K562 (cell line): ENCODE results near the gene LBR. TPM values are rescaled to one million over a fixed set of nuclear protein-coding genes. Genes with fewer than 3 reads are reported as not detected.

Source experiments
- EP400 ChIP-seq: fragments of 450-650 bp; IDR thresholded peaks from 2 replicates; pipeline ENCODE4 v1.6.1; 2017; ENCODE audit warnings: antibody characterized with exemption, mild to moderate bottlenecking, moderate library complexity
- FOSL1 ChIP-seq: fragments of 200-800 bp; sonication (Bioruptor generic); conservative IDR thresholded peaks from 2 replicates; pipeline ENCODE4 v1.6.1; 2016; ENCODE audit warnings: missing genetic modification characterization, missing compliant biosample characterization
- HDGF ChIP-seq: fragments of 450-650 bp; IDR thresholded peaks from 2 replicates; pipeline ENCODE4 v1.6.1; 2016
- L3MBTL2 ChIP-seq: fragments of 450-650 bp; IDR thresholded peaks from 2 replicates; pipeline ENCODE4 v1.6.1; 2016; ENCODE audit warnings: mild to moderate bottlenecking, moderate library complexity
- NEUROD1 ChIP-seq: fragments of 150-350 bp; IDR thresholded peaks from 2 replicates; pipeline ENCODE4 v1.6.1; 2014; ENCODE audit warnings: borderline replicate concordance, low read length, low read depth; ENCODE audit not compliant: partially characterized antibody
- NR2C1 ChIP-seq, 2 experiments: fragments of 450-650 bp; IDR thresholded peaks; 2 replicates each; pipeline ENCODE4 v1.6.1; 2017; ENCODE audit warnings: mild to moderate bottlenecking in 2 of 2, antibody characterized with exemption in 1 of 2, inconsistent platforms in 1 of 2, missing compliant biosample characterization in 1 of 2, missing genetic modification characterization in 1 of 2
- XRCC5 ChIP-seq: fragments of 200-400 bp; formaldehyde crosslinking; IDR thresholded peaks from 2 replicates; pipeline ENCODE4 v1.6.1; 2017; ENCODE audit warnings: low read depth, mild to moderate bottlenecking, low read length
- ZNF830 ChIP-seq: fragments of 250-450 bp; sonication (Bioruptor Pico); IDR thresholded peaks from 2 replicates; pipeline ENCODE4 v1.5.0; 2021; ENCODE audit warnings: mild to moderate bottlenecking
- polyA plus RNA-seq, 8 experiments: library from polyadenylated mRNA; depleted of rRNA in 4 of 8; stranded (reverse) in 5 of 8; unstranded in 3 of 8; fragments of >200 nt; fragmentation: Nextera tagmentation in 2 of 8; fragmentation: Illumina TruSeq in 1 of 8; extraction: Ambion mirVana in 2 of 8; extraction: Trizol in 1 of 8; gene quantifications; 2 replicates each; pipeline versions ENCODE4 v1.2.1 to v1.2.3, GENCODE V29; 2011 to 2014; ENCODE audit warnings: inconsistent platforms in 1 of 8, missing spikeins in 1 of 8
- total RNA-seq, 7 experiments: library from RNA; depleted of rRNA in 6 of 7; stranded (reverse); fragments of >200 nt in 6 of 7; fragmentation: Illumina TruSeq in 2 of 7; extraction: Trizol in 2 of 7; gene quantifications; 2 replicates each; pipeline versions ENCODE4 v1.2.1 to v1.2.3, GENCODE V29; 2011 to 2021; ENCODE audit warnings: low replicate concordance in 1 of 7
- TF ChIP-seq, protein P1 (sequence below): fragments of 450-650 bp; formaldehyde crosslinking; IDR thresholded peaks from 2 replicates; pipeline ENCODE4 v1.4.0; 2020; ENCODE audit warnings: mild to moderate bottlenecking, moderate library complexity
- TF ChIP-seq, protein P2 (sequence below): fragments of 250-450 bp; sonication (Bioruptor Pico); IDR thresholded peaks from 2 replicates; pipeline ENCODE4 v1.8.0; 2022; ENCODE audit warnings: inconsistent platforms, mild to moderate bottlenecking, moderate library complexity, borderline replicate concordance
- TF ChIP-seq, protein P3 (sequence below): sonication (generic); formaldehyde crosslinking; IDR thresholded peaks from 2 replicates; pipeline ENCODE4 v1.8.0; 2022; ENCODE audit warnings: mild to moderate bottlenecking, missing genetic modification reagents
- TF ChIP-seq, protein P4 (sequence below): sonication (generic); formaldehyde crosslinking; IDR thresholded peaks from 2 replicates; pipeline ENCODE4 v1.8.1; 2023; ENCODE audit warnings: mild to moderate bottlenecking, missing genetic modification reagents
- TF ChIP-seq, protein P5 (sequence below): fragments of 250-450 bp; sonication (Bioruptor Pico); IDR thresholded peaks from 2 replicates; pipeline ENCODE4 v1.9.0; 2021; ENCODE audit warnings: mild to moderate bottlenecking

The LBR gene
- total and polyA plus RNA-seq, 9 of the 15 experiments (the other 6 are each of a cell fraction or from before 2014, with no cell fraction given): 102 to 229 (median 197) TPM

DNA sequence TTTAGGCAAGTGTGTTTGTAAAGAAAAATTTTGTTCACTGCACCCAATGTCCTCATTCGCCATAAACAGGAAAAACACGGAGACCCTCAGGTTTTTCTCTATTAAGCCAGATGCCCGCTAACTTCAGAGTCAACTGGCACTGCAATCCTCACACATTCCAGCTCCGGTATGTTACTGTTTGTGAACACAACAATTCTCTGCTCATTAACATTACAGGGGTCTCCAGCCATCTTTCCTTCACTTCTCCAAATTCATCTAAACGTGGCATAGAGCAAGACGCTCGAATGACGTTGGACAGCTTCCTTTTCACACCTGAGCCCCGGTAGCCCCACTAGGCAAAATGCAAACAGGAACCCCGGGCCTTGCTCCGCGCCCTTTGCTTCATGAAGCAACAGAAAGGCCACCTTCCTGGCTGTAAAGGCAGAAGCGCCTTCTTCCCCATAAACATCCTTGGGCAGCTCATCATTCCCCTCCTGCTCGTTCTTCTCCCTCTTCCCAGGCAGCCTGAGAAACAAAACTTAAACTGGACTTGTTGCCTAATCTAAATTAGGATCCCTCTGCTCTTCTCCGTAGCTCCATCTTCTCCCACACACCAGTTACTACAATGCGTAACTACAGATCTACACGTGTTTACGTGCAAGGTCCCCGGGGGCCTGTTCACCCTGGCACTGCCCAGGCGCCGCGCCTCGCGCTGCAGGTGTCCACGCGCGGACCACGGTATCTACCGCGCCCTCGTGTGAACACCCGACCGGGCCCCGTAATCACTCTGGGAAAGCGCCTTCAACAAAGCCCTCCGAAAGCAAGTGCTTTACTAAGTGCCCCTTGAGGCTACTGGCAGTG is 1.2 kb downstream of the LBR start (continued):
- TF ChIP-seq EP400 (peak; percentile 62; the same call in 1 of the 2 replicates), NR2C1 (IDR thresholded peaks at IDR 0.05) (no peak), NR2C1 (tag; IDR thresholded peaks at IDR 0.05) (no peak), XRCC5 (no peak), HDGF (no peak; the same call in 1 of the 2 replicates), FOSL1 (tag) (no peak), ZNF830 (CRISPR knock-in tag) (0 out of 2 replicates have a peak, but pooled peaks have one; percentile 54), NEUROD1 (no peak), L3MBTL2 (peak; percentile 81)
- TF ChIP-seq, protein P1, sequence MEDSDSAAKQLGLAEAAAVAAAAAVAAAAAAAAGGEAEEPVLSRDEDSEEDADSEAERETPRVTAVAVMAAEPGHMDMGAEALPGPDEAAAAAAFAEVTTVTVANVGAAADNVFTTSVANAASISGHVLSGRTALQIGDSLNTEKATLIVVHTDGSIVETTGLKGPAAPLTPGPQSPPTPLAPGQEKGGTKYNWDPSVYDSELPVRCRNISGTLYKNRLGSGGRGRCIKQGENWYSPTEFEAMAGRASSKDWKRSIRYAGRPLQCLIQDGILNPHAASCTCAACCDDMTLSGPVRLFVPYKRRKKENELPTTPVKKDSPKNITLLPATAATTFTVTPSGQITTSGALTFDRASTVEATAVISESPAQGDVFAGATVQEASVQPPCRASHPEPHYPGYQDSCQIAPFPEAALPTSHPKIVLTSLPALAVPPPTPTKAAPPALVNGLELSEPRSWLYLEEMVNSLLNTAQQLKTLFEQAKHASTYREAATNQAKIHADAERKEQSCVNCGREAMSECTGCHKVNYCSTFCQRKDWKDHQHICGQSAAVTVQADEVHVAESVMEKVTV (CRISPR knock-in tag): no peak
- TF ChIP-seq, protein P2, sequence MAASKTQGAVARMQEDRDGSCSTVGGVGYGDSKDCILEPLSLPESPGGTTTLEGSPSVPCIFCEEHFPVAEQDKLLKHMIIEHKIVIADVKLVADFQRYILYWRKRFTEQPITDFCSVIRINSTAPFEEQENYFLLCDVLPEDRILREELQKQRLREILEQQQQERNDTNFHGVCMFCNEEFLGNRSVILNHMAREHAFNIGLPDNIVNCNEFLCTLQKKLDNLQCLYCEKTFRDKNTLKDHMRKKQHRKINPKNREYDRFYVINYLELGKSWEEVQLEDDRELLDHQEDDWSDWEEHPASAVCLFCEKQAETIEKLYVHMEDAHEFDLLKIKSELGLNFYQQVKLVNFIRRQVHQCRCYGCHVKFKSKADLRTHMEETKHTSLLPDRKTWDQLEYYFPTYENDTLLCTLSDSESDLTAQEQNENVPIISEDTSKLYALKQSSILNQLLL (CRISPR knock-in tag): no peak
- TF ChIP-seq, protein P3, sequence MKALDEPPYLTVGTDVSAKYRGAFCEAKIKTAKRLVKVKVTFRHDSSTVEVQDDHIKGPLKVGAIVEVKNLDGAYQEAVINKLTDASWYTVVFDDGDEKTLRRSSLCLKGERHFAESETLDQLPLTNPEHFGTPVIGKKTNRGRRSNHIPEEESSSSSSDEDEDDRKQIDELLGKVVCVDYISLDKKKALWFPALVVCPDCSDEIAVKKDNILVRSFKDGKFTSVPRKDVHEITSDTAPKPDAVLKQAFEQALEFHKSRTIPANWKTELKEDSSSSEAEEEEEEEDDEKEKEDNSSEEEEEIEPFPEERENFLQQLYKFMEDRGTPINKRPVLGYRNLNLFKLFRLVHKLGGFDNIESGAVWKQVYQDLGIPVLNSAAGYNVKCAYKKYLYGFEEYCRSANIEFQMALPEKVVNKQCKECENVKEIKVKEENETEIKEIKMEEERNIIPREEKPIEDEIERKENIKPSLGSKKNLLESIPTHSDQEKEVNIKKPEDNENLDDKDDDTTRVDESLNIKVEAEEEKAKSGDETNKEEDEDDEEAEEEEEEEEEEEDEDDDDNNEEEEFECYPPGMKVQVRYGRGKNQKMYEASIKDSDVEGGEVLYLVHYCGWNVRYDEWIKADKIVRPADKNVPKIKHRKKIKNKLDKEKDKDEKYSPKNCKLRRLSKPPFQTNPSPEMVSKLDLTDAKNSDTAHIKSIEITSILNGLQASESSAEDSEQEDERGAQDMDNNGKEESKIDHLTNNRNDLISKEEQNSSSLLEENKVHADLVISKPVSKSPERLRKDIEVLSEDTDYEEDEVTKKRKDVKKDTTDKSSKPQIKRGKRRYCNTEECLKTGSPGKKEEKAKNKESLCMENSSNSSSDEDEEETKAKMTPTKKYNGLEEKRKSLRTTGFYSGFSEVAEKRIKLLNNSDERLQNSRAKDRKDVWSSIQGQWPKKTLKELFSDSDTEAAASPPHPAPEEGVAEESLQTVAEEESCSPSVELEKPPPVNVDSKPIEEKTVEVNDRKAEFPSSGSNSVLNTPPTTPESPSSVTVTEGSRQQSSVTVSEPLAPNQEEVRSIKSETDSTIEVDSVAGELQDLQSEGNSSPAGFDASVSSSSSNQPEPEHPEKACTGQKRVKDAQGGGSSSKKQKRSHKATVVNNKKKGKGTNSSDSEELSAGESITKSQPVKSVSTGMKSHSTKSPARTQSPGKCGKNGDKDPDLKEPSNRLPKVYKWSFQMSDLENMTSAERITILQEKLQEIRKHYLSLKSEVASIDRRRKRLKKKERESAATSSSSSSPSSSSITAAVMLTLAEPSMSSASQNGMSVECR (CRISPR knock-in tag): no peak
- TF ChIP-seq, protein P4, sequence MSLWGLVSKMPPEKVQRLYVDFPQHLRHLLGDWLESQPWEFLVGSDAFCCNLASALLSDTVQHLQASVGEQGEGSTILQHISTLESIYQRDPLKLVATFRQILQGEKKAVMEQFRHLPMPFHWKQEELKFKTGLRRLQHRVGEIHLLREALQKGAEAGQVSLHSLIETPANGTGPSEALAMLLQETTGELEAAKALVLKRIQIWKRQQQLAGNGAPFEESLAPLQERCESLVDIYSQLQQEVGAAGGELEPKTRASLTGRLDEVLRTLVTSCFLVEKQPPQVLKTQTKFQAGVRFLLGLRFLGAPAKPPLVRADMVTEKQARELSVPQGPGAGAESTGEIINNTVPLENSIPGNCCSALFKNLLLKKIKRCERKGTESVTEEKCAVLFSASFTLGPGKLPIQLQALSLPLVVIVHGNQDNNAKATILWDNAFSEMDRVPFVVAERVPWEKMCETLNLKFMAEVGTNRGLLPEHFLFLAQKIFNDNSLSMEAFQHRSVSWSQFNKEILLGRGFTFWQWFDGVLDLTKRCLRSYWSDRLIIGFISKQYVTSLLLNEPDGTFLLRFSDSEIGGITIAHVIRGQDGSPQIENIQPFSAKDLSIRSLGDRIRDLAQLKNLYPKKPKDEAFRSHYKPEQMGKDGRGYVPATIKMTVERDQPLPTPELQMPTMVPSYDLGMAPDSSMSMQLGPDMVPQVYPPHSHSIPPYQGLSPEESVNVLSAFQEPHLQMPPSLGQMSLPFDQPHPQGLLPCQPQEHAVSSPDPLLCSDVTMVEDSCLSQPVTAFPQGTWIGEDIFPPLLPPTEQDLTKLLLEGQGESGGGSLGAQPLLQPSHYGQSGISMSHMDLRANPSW: no peak
- TF ChIP-seq, protein P5, sequence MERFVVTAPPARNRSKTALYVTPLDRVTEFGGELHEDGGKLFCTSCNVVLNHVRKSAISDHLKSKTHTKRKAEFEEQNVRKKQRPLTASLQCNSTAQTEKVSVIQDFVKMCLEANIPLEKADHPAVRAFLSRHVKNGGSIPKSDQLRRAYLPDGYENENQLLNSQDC (CRISPR knock-in tag): no peak
